ENCODE results near the gene CRYAB.
A peak's percentile ranks its signal among the peaks of the same experiment; 100 is the strongest.

Gene CRYAB

DNA sequence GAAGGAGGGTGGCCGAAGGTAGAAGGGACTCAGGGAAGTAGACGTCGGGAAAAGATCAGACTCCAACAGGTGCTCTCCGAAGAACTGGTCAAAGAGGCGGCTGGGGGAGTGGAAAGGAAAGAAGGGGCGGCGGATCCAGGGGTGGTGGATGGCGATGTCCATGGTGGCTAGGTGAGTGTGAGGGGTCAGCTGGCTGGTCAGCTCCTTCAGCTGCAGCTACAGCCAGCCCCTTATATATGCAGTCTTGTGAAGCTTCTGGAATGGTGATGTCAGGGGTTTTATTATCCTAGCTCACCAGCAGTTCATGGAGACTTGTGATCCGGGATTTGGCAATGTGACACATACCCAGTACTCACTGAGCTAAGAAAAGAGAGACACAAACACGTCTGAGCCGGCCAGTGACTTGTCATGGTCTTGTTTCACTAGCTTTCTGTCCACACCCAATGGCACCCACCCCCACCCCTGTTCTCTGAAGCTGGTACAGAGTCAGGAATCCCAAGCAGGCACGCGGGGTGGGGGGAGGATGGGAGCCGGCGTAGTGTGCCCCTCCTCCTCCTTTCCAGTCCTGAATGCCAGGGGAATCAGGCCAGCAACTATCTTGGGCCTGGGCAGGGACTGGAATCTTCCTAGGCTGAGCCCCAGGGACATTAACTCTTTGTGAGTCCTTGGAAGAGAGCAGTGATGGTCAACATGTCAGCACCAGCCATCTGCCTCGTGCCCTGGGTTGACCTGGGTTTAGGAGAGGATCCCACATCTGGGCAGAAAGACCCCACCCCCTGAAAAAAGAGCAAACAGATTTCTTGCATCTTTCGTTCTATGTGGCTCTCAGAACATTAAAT lies at the start of gene CRYAB:
Gene CRYAB (minus strand): TSS at position 208 of the 839 bp plus-strand sequence. CDS start 46 bp downstream, at position 162.
- H3K27me3 Mint-ChIP-seq, result peaks cover 60% of the 10 kb centered on the region

GRCh38 chr11:111960916-111961315 lies 49.3 kb upstream of the CRYAB start:
- Mint-ChIP-seq H3K27me3 (no peaks in the 10 kb centered on the region), H3K27ac (no peak overlapping the region), H3K4me3 (no peak overlapping the region), H3K9me3 (no peaks in the 10 kb centered on the region), H3K4me1 (no peaks in the 10 kb centered on the region), H3K36me3 (no peaks in the 10 kb centered on the region)
- no peak for ATAC-seq

More for the DNA sequence above, at the start of gene CRYAB:
- H3K36me3 Mint-ChIP-seq, result no peaks in the 10 kb centered on the region
- H3K27ac Mint-ChIP-seq, result no peak within 1 kb of the TSS
- H3K4me1 Mint-ChIP-seq, result no peaks in the 10 kb centered on the region
- H3K4me3 Mint-ChIP-seq, result no peak within 1 kb of the TSS
- no peak for ATAC-seq
- H3K9me3 Mint-ChIP-seq, result no peaks in the 10 kb centered on the region

GRCh38 chr11:111957663-111958444 lies 46.3 kb upstream of the CRYAB start:
- H3K36me3 Mint-ChIP-seq, result no peaks in the 10 kb centered on the region
- no peaks in the 10 kb centered on the region for H3K4me1 Mint-ChIP-seq
- H3K27ac Mint-ChIP-seq, result no peak overlapping the region
- no peaks in the 10 kb centered on the region for H3K9me3 Mint-ChIP-seq
- no peak for ATAC-seq
- H3K27me3 Mint-ChIP-seq, result no peaks in the 10 kb centered on the region
- no peak overlapping the region for H3K4me3 Mint-ChIP-seq

DNA sequence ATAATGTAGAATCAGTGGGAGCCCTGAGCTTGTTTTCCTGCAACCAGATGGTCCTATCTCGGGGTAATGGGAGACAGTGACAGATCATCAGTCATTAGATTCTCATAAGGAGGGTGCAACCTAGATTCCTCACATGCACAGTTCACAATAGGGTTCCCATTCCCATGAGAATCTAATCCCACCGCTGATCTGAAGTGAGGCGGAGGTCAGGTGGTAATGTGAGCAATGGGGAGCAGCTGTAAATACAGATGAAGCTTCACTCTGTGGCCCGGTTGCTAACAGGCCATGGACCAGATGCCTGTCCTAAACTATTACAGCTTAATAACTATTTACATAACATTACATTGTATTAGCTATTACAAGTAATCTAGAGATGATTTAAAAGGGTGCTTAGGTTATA lies 42.6 kb upstream of the CRYAB start:
- ATAC-seq, result no peak
- Mint-ChIP-seq H3K4me1 (peaks cover 6% of the 10 kb centered on the region), H3K27ac (no peak overlapping the region), H3K27me3 (no peaks in the 10 kb centered on the region), H3K36me3 (no peaks in the 10 kb centered on the region), H3K4me3 (no peak overlapping the region), H3K9me3 (no peaks in the 10 kb centered on the region)

- H3K9me3 Mint-ChIP-seq, result no peaks in the 10 kb centered on the region
- no peak for ATAC-seq
- no peaks in the 10 kb centered on the region for H3K36me3 Mint-ChIP-seq
- peaks cover 16% of the 10 kb centered on the region for H3K4me1 Mint-ChIP-seq
- H3K27me3 Mint-ChIP-seq, result no peaks in the 10 kb centered on the region
- no peak overlapping the region for H3K27ac Mint-ChIP-seq
- no peak overlapping the region for H3K4me3 Mint-ChIP-seq
Measured at GRCh38 chr11:111951565-111951964, 40.0 kb upstream of the CRYAB start.

- no peak overlapping the region for H3K27ac Mint-ChIP-seq
- no peak for ATAC-seq
- no peaks in the 10 kb centered on the region for H3K36me3 Mint-ChIP-seq
- no peaks in the 10 kb centered on the region for H3K27me3 Mint-ChIP-seq
- H3K4me1 Mint-ChIP-seq, result peaks cover 17% of the 10 kb centered on the region
- no peaks in the 10 kb centered on the region for H3K9me3 Mint-ChIP-seq
- H3K4me3 Mint-ChIP-seq, result no peak overlapping the region
Measured at GRCh38 chr11:111949519-111950426, 38.2 kb upstream of the CRYAB start.

DNA sequence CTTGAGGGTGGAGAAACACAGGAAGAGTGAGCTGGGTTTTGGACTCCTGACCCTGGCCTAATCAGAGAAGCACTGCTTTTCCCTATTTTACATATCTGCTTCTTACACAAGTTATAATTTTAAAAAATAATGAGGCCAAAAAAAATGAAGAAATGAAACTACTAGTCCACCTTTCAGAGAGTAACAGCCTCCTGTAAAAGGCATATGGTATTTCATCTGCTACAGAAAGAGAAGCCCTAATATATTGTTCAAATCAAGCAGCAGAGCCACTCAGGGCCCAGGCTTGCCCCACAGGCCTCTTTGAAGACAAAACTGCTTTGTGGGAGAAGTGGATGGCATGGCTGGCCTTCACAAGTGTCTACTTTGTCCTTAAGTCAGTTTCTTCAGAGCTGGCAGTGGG lies 35.6 kb upstream of the CRYAB start:
- Mint-ChIP-seq H3K36me3 (no peaks in the 10 kb centered on the region), H3K9me3 (no peaks in the 10 kb centered on the region), H3K27me3 (no peaks in the 10 kb centered on the region), H3K4me1 (peaks cover 17% of the 10 kb centered on the region), H3K27ac (peak overlapping the region; percentile 68), H3K4me3 (no peak overlapping the region)
- peak; percentile 54 for ATAC-seq

DNA sequence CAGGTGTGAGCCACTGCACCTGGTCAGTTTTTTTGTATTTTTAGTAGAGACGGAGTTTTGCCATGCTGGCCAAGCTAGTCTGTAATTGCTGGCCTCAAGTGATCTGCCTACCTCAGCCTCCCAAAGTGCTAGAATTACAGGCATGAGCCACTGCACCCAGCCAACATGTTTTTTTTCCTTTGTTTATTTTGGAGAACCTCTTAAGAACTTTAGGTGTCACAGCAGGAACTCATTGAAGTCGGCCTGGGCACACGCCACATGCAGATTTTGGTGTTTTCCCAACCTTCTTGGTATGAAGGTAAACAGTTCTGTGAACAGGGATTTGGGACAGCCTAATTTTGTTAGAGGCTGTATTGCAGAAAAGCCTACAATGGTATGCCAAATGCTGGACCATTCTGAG lies 34.9 kb upstream of the CRYAB start:
- Mint-ChIP-seq H3K4me3 (no peak overlapping the region), H3K4me1 (peaks cover 17% of the 10 kb centered on the region), H3K36me3 (no peaks in the 10 kb centered on the region), H3K9me3 (no peaks in the 10 kb centered on the region), H3K27ac (peak overlapping the region; percentile 68), H3K27me3 (no peaks in the 10 kb centered on the region)
- ATAC-seq, result no peak

- ATAC-seq, result no peak
- Mint-ChIP-seq H3K9me3 (no peaks in the 10 kb centered on the region), H3K36me3 (no peaks in the 10 kb centered on the region), H3K4me3 (no peak overlapping the region), H3K27ac (peak overlapping the region; percentile 45), H3K27me3 (no peaks in the 10 kb centered on the region), H3K4me1 (peaks cover 17% of the 10 kb centered on the region)
Measured at GRCh38 chr11:111945198-111945597, 33.6 kb upstream of the CRYAB start.

DNA sequence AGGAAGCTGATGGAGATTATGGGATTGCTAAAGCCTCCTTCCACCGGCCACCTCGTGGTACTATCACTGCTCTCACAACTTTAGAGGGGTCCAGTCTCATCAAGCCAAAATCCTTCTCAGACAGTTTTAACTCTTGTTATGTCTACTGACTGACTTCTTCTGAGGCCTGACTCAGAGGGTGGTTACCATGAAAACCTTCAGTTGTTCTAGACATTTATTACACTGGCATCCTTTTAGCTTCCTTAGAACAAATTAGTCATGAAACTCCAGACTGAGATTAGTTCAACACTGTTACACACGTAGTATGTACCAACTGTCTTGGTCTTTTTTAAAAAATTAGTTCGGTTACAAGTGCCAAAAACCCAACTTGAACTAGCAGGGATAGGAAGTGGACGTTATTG lies 33.1 kb upstream of the CRYAB start:
- Mint-ChIP-seq H3K36me3 (no peaks in the 10 kb centered on the region), H3K27ac (peak overlapping the region; percentile 45), H3K9me3 (no peaks in the 10 kb centered on the region), H3K4me3 (no peak overlapping the region), H3K27me3 (no peaks in the 10 kb centered on the region), H3K4me1 (peaks cover 14% of the 10 kb centered on the region)
- no peak for ATAC-seq

DNA sequence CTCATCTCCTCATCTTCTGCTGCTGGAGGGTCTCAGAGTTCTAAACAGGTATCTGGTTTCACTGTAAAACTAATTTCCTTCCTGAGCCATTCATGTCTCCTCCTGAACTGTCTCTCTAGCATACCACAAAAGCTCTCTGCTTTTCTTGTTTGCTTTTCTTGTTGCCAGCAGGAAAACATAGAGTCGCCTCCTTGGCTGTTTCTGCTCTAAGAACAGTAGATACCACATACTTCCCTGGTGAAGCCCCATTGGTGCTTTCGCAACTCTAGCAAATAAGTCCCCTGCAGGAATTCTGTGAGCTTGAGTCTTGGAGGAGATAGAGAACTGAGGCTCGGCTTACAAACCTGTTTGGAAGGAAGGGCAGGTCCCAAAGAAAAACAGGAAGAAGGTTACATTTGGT lies 32.6 kb upstream of the CRYAB start:
- Mint-ChIP-seq H3K4me1 (peaks cover 15% of the 10 kb centered on the region), H3K4me3 (no peak overlapping the region), H3K27me3 (no peaks in the 10 kb centered on the region), H3K9me3 (no peaks in the 10 kb centered on the region), H3K27ac (no peak overlapping the region), H3K36me3 (no peaks in the 10 kb centered on the region)
- ATAC-seq, result no peak

GRCh38 chr11:111942829-111943228 lies 31.3 kb upstream of the CRYAB start:
- Mint-ChIP-seq H3K4me1 (peaks cover 29% of the 10 kb centered on the region), H3K27me3 (no peaks in the 10 kb centered on the region), H3K36me3 (no peaks in the 10 kb centered on the region), H3K9me3 (no peaks in the 10 kb centered on the region), H3K4me3 (no peak overlapping the region), H3K27ac (no peak overlapping the region)
- no peak for ATAC-seq

DNA sequence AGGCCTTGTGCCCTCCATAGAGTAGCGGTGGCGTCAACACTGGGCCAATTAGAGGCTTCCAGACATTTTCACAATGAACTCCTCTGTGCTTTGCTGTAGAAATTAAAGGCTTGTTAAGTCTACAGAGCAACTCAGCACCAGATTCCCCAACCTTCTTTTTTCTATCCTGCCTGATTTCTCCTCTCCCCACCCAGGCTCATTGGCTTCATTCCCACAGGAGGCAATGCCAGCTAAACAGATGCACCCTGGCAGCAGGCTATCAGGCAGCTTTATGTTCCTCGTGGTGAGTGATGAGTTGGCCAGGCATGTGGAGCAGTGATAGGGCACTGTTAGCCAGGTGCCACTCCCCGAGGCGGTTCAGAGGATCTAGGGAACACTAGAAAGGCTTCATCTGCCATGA lies 30.4 kb upstream of the CRYAB start:
- ATAC-seq, result no peak
- Mint-ChIP-seq H3K4me3 (no peak overlapping the region), H3K4me1 (peaks cover 30% of the 10 kb centered on the region), H3K9me3 (no peaks in the 10 kb centered on the region), H3K36me3 (no peaks in the 10 kb centered on the region), H3K27ac (no peak overlapping the region), H3K27me3 (no peaks in the 10 kb centered on the region)

DNA sequence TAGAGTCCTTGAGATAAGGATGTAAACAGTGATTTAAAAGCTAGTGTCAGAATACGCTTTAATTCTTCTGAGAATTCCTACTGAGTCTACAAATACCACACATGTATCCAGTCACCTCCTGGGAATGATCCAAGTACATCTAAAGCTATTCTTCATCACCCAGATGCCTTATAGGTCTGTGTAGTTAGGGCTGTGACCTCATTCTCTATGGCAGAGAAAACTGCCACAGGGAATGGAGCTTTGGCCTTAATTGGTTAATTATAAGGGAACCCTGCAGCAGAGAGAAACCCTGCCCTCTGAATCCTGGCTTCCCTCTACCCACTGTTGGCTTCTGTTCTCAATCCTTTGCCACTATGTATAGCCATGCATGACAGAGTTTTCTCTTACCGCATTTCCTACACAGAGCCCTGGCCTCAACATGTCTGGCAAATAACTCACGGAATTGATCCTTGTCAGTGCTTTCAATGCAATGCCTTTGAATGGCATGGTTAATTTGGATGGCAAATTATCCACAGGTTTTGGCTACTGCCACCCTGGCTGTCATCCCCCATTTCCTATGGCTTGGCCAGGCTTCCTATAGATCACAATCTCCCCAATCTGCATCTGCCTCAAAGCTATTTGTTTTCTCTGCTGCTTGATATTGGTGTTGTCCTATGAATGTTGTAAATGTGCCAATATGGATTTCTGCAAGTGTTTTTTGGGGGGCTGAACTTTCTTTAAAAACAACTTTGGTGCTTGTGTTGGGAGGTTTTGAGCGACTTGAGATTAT lies 28.4 kb upstream of the CRYAB start:
- peaks cover 43% of the 10 kb centered on the region for H3K4me1 Mint-ChIP-seq
- no peak for ATAC-seq
- no peaks in the 10 kb centered on the region for H3K9me3 Mint-ChIP-seq
- H3K4me3 Mint-ChIP-seq, result no peak overlapping the region
- H3K27ac Mint-ChIP-seq, result peak overlapping the region; percentile 82
- H3K36me3 Mint-ChIP-seq, result no peaks in the 10 kb centered on the region
- no peaks in the 10 kb centered on the region for H3K27me3 Mint-ChIP-seq
